OCI-LY1 (cell line): ENCODE measurements around the gene GFI1B.

Source experiments
- H2AFZ ChIP-seq: fragments of 200-600 bp; sonication (generic), shearing (Covaris generic); 2 replicates; pipeline ENCODE4 v1.6.0; 2014; ENCODE audit warnings: antibody characterized with exemption, mild to moderate bottlenecking, low read length
- H3F3A ChIP-seq: fragments of 200-600 bp; sonication (generic), shearing (Covaris generic); 2 replicates; pipeline ENCODE4 v1.6.0; 2014; ENCODE audit warnings: mild to moderate bottlenecking, antibody characterized with exemption, low read length, moderate library complexity; ENCODE audit not compliant: insufficient read depth
- H3K27ac ChIP-seq: fragments of 200-600 bp; sonication (generic); 2 replicates; pipeline ENCODE4 v1.5.1; 2014; ENCODE audit warnings: low read length, mixed run types, mild to moderate bottlenecking, low read depth; ENCODE audit not compliant: poor library complexity, severe bottlenecking
- H3K27me3 ChIP-seq: fragments of 200-600 bp; sonication (generic); 2 replicates; pipeline ENCODE4 v1.6.0; 2014; ENCODE audit warnings: antibody characterized with exemption, mild to moderate bottlenecking, low read length, moderate library complexity; ENCODE audit not compliant: insufficient read depth
- H3K36me3 ChIP-seq: fragments of 200-600 bp; sonication (generic); 2 replicates; pipeline ENCODE4 v1.6.1; 2014; ENCODE audit warnings: mild to moderate bottlenecking, antibody characterized with exemption, low read length, moderate library complexity, mixed read lengths; ENCODE audit not compliant: insufficient read depth
- H3K4me1 ChIP-seq: fragments of 200-600 bp; sonication (generic); 2 replicates; pipeline ENCODE4 v1.5.1; 2014; ENCODE audit warnings: mild to moderate bottlenecking, low read length, moderate library complexity; ENCODE audit not compliant: insufficient read depth, severe bottlenecking
- H3K4me2 ChIP-seq: fragments of 200-600 bp; sonication (generic), shearing (Covaris generic); 2 replicates; pipeline ENCODE4 v1.6.1; 2014; ENCODE audit warnings: low read length
- H3K4me3 ChIP-seq: fragments of 200-600 bp; sonication (generic); 2 replicates; pipeline ENCODE4 v1.5.1; 2014; ENCODE audit warnings: low read length, low read depth, mild to moderate bottlenecking, mixed read lengths; ENCODE audit not compliant: poor library complexity, severe bottlenecking
- H3K79me2 ChIP-seq: fragments of 200-600 bp; shearing (Covaris generic); 2 replicates; pipeline ENCODE4 v1.6.1; 2016; ENCODE audit warnings: mixed run types, low read length, mixed read lengths; ENCODE audit not compliant: insufficient read depth
- H3K9ac ChIP-seq: fragments of 200-600 bp; sonication (generic), shearing (Covaris generic); 2 replicates; pipeline ENCODE4 v1.6.1; 2014; ENCODE audit warnings: mild to moderate bottlenecking, low read length, mixed read lengths
- H3K9me2 ChIP-seq: fragments of 200-600 bp; sonication (generic), shearing (Covaris generic); 2 replicates; pipeline ENCODE4 v1.6.1; 2014; ENCODE audit warnings: low read depth, mild to moderate bottlenecking, low read length, mixed read lengths
- H3K9me3 ChIP-seq: fragments of 200-600 bp; shearing (Covaris generic); 2 replicates; pipeline ENCODE4 v1.6.1; 2014; ENCODE audit warnings: low read length, mixed read lengths
- H4K20me1 ChIP-seq: fragments of 200-600 bp; sonication (generic), shearing (Covaris generic); 2 replicates; pipeline ENCODE4 v1.6.0; 2016; ENCODE audit warnings: mild to moderate bottlenecking, low read length; ENCODE audit not compliant: insufficient read depth
- EZH2 ChIP-seq: fragments of 200-600 bp; sonication (generic), shearing (Covaris generic); IDR thresholded peaks from 2 replicates; pipeline ENCODE4 v1.8.0; 2017; ENCODE audit warnings: borderline replicate concordance, mixed run types, mild to moderate bottlenecking, antibody characterized with exemption, low read length, moderate library complexity, mixed read lengths
- TF ChIP-seq, protein P1 (sequence below): fragments of 200-600 bp; sonication (generic), shearing (Covaris generic); IDR thresholded peaks from 2 replicates; pipeline ENCODE4 v1.5.1; 2017; ENCODE audit warnings: mild to moderate bottlenecking, antibody characterized with exemption, low read length, moderate library complexity, mixed read lengths

GFI1B gene

DNA sequence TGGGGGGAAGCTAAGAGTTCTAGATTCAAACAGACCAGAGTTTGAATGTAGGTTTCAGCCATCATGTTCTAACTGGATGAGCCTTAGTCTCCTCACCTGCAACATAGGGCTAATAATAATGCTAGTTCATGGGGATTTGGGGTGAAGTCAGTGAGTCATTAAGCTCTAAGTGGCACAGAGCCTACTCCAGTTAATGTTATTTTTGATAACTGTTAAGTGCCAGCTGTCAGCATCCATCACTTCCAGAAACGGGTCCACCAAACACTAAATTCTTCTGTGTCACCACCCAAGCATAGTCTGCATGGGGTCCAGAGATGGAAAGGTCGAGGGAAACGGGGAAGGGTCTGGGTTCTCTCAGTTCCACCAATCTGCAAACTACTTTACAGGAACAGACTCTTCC, 32.3 kb upstream of the GFI1B start:
- Histone ChIP-seq H3K4me2 (no peak overlapping the region), H3K9me3 (no peaks in the 10 kb centered on the region), H3K9ac (no peak overlapping the region), H3K36me3 (no peaks in the 10 kb centered on the region), H3K27me3 (no peaks in the 10 kb centered on the region), H3K27ac (no peak overlapping the region), H3K9me2 (no peaks in the 10 kb centered on the region), H4K20me1 (no peaks in the 10 kb centered on the region), H2AFZ (no peak overlapping the region), H3K79me2 (peaks cover 23% of the 10 kb centered on the region), H3F3A (0 out of 2 replicates have a peak, but pooled peaks cover 2% of the 10 kb centered on the region), H3K4me1 (peaks cover 39% of the 10 kb centered on the region), H3K4me3 (no peak overlapping the region)
- TF ChIP-seq, protein P1, sequence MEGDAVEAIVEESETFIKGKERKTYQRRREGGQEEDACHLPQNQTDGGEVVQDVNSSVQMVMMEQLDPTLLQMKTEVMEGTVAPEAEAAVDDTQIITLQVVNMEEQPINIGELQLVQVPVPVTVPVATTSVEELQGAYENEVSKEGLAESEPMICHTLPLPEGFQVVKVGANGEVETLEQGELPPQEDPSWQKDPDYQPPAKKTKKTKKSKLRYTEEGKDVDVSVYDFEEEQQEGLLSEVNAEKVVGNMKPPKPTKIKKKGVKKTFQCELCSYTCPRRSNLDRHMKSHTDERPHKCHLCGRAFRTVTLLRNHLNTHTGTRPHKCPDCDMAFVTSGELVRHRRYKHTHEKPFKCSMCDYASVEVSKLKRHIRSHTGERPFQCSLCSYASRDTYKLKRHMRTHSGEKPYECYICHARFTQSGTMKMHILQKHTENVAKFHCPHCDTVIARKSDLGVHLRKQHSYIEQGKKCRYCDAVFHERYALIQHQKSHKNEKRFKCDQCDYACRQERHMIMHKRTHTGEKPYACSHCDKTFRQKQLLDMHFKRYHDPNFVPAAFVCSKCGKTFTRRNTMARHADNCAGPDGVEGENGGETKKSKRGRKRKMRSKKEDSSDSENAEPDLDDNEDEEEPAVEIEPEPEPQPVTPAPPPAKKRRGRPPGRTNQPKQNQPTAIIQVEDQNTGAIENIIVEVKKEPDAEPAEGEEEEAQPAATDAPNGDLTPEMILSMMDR, result no peak
- no peak for TF ChIP-seq EZH2

DNA sequence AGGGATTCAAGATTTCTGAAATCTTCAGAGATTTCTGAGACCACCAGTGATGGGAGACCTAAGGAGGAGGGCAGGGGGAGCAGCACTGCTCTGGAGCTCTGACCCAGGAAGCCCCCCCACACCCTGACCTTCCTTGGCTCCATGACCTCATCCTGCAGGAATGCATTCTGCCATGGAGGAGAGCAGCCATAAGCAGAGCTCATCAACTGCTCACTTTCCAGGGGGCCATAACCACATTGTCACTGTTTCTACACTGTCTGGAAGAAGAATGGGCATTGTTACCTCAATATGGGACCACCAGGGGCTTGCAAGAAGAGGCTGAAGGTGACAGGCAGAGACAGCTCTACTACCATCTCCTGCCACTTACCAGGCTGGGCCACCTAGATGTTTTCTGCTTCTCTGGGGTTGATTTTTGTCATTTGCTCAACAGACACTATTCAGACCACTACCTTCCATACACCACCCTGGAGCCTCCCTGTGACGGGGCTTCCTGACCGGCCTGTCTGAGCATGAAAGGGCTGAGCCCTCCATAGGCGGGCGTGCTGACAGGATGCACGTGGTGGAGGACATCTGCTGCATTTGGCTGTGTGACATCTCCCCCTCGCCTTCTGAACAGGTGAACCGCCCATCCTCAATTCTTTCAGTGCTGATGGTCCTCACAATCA, 31.7 kb upstream of the GFI1B start:
- H3K4me2 ChIP-seq, result no peak overlapping the region

DNA sequence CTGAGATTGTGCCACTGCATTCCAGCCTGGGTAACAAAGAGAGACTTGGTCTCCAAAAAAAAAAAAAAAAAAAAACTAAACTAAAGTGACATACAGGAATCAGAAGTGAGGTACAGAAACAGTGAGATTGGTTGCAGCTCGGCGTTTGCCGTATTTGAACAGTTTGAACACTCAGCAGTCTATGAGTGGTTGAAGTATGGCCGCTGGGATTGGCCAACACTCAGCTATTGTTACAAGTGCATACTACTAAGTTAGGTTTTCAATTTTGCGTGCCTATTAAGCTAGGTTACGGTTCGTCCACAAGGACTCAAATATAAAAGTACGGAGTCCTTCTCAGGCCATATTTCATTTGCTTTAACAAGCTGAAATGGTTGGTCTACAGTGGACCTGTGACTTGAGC, 30.7 kb upstream of the GFI1B start:
- Histone ChIP-seq H4K20me1 (no peaks in the 10 kb centered on the region), H3K27ac (no peak overlapping the region), H3K4me2 (no peak overlapping the region), H3F3A (no peaks in the 10 kb centered on the region), H3K9ac (no peak overlapping the region), H2AFZ (no peak overlapping the region), H3K27me3 (no peaks in the 10 kb centered on the region), H3K9me3 (no peaks in the 10 kb centered on the region), H3K4me3 (no peak overlapping the region), H3K4me1 (peaks cover 23% of the 10 kb centered on the region), H3K79me2 (0 out of 2 replicates have a peak, but pooled peaks cover 9% of the 10 kb centered on the region), H3K36me3 (no peaks in the 10 kb centered on the region), H3K9me2 (no peaks in the 10 kb centered on the region)
- TF ChIP-seq EZH2, result no peak
- TF ChIP-seq, protein P1, result no peak

More for the DNA sequence above, 31.7 kb upstream of the GFI1B start:
- H3K27me3 ChIP-seq, result no peaks in the 10 kb centered on the region
- peaks cover 18% of the 10 kb centered on the region; the same call in 1 of the 2 replicates for H3K79me2 ChIP-seq
- no peaks in the 10 kb centered on the region for H3K36me3 ChIP-seq
- no peak overlapping the region for H3K9ac ChIP-seq
- H3K4me1 ChIP-seq, result peaks cover 33% of the 10 kb centered on the region
- H3K9me2 ChIP-seq, result no peaks in the 10 kb centered on the region
- no peak overlapping the region for H3K27ac ChIP-seq
- no peaks in the 10 kb centered on the region for H4K20me1 ChIP-seq
- no peak overlapping the region for H2AFZ ChIP-seq
- H3F3A ChIP-seq, result 0 out of 2 replicates have a peak, but pooled peaks cover 2% of the 10 kb centered on the region
- TF ChIP-seq EZH2, result no peak
- TF ChIP-seq, protein P1, result no peak
- H3K4me3 ChIP-seq, result no peak overlapping the region
- H3K9me3 ChIP-seq, result no peaks in the 10 kb centered on the region
